Neural cell (in vitro differentiated cells): ENCODE data around the gene IFITM2. TPM values are rescaled to one million over a fixed set of nuclear protein-coding genes. Genes with fewer than 3 reads are reported as not detected.

Experiments used
- H2AFZ ChIP-seq: fragments of 200-600, 300-800 bp; sonication (generic), shearing (Covaris generic); 2 replicates; pipeline ENCODE4 v1.6.0; 2014; ENCODE audit warnings: low read depth, mild to moderate bottlenecking, antibody characterized with exemption, low read length, moderate library complexity
- H3F3A ChIP-seq: fragments of 200-600 bp; shearing (Covaris generic); 2 replicates; pipeline ENCODE4 v1.6.1; 2016; ENCODE audit warnings: mild to moderate bottlenecking, moderate library complexity, mixed read lengths, antibody characterized with exemption, low read length; ENCODE audit not compliant: insufficient read depth, poor library complexity, severe bottlenecking
- H3K27ac ChIP-seq: fragments of 200-600, 300-800 bp; sonication (generic), shearing (Covaris generic); 2 replicates; pipeline ENCODE4 v1.5.1; 2014; ENCODE audit warnings: mild to moderate bottlenecking, low read length, moderate library complexity
- H3K27me3 ChIP-seq: fragments of 300-800, 200-600 bp; sonication (generic), shearing (Covaris generic); 2 replicates; pipeline ENCODE4 v1.6.0; 2014; ENCODE audit warnings: mild to moderate bottlenecking, low read depth, low read length, moderate library complexity; ENCODE audit not compliant: insufficient read depth
- H3K36me3 ChIP-seq: fragments of 300-800, 200-600 bp; sonication (generic), shearing (Covaris generic); 2 replicates; pipeline ENCODE4 v1.5.1; 2014; ENCODE audit warnings: mild to moderate bottlenecking, antibody characterized with exemption, low read length, moderate library complexity; ENCODE audit not compliant: insufficient read depth
- H3K4me2 ChIP-seq: fragments of 300-800, 200-600 bp; sonication (generic), shearing (Covaris generic); 2 replicates; pipeline ENCODE4 v1.6.0; 2014; ENCODE audit warnings: mild to moderate bottlenecking, low read length
- H3K4me3 ChIP-seq: fragments of 300-800, 200-600 bp; sonication (generic), shearing (Covaris generic); 2 replicates; pipeline ENCODE4 v1.5.1; 2014; ENCODE audit warnings: mild to moderate bottlenecking, low read length, moderate library complexity
- H3K79me2 ChIP-seq: fragments of 200-600 bp; shearing (Covaris generic); replicated peaks from 2 replicates; pipeline ENCODE4 v1.6.0; 2014; ENCODE audit warnings: mild to moderate bottlenecking, low read length, moderate library complexity; ENCODE audit not compliant: insufficient read depth
- H3K9ac ChIP-seq: fragments of 300-800, 200-600 bp; sonication (generic), shearing (Covaris generic); 2 replicates; pipeline ENCODE4 v1.6.1; 2016; ENCODE audit warnings: mild to moderate bottlenecking, low read length, mixed read lengths
- H3K9me2 ChIP-seq: fragments of 200-600 bp; shearing (Covaris generic); 2 replicates; pipeline ENCODE4 v1.6.1; 2016; ENCODE audit warnings: mild to moderate bottlenecking, low read length, mixed read lengths; ENCODE audit not compliant: insufficient read depth
- H3K9me3 ChIP-seq: fragments of 200-600, 300-800 bp; sonication (generic), shearing (Covaris generic); 2 replicates; pipeline ENCODE4 v1.6.1; 2016; ENCODE audit warnings: mild to moderate bottlenecking, mixed run types, low read length, moderate library complexity, mixed read lengths
- H4K20me1 ChIP-seq: fragments of 200-600 bp; shearing (Covaris generic); 2 replicates; pipeline ENCODE4 v1.6.1; 2016; ENCODE audit warnings: mild to moderate bottlenecking, mixed run types; ENCODE audit not compliant: insufficient read depth
- CTCF ChIP-seq: fragments of 450-650 bp; IDR thresholded peaks from 2 replicates; pipeline ENCODE4 v1.5.1; 2014; ENCODE audit warnings: antibody characterized with exemption, mild to moderate bottlenecking, moderate library complexity; ENCODE audit not compliant: poor library complexity, severe bottlenecking
- EP300 ChIP-seq: fragments of 450-650 bp; conservative IDR thresholded peaks from 2 replicates; pipeline ENCODE4 v1.6.1; 2014; ENCODE audit warnings: antibody characterized with exemption, mild to moderate bottlenecking, moderate library complexity; ENCODE audit not compliant: poor library complexity, severe bottlenecking
- EZH2 ChIP-seq: fragments of 200-600, 300-800 bp; shearing (Covaris generic), sonication (generic); IDR thresholded peaks from 2 replicates; pipeline ENCODE4 v1.6.1; 2014; ENCODE audit warnings: antibody characterized with exemption, low read length, borderline replicate concordance, mild to moderate bottlenecking; ENCODE audit not compliant: insufficient read depth, poor library complexity, severe bottlenecking
- MXI1 ChIP-seq: fragments of 450-650 bp; conservative IDR thresholded peaks from 2 replicates; pipeline ENCODE4 v1.6.1; 2014; ENCODE audit warnings: antibody characterized with exemption, mild to moderate bottlenecking; ENCODE audit not compliant: poor library complexity, severe bottlenecking
- POLR2AphosphoS5 ChIP-seq: IDR thresholded peaks from 2 replicates; pipeline ENCODE4 v1.6.1; 2012
- RAD21 ChIP-seq: fragments of 450-650 bp; conservative IDR thresholded peaks from 2 replicates; pipeline ENCODE4 v1.6.1; 2014; ENCODE audit warnings: antibody characterized with exemption, mild to moderate bottlenecking, moderate library complexity
- REST ChIP-seq: IDR thresholded peaks from 2 replicates; pipeline ENCODE4 v1.6.1; 2012; ENCODE audit warnings: borderline replicate concordance
- SMC3 ChIP-seq: fragments of 450-650 bp; conservative IDR thresholded peaks from 2 replicates; pipeline ENCODE4 v1.6.1; 2014; ENCODE audit warnings: antibody characterized with exemption, mild to moderate bottlenecking, moderate library complexity; ENCODE audit not compliant: poor library complexity
- TAF1 ChIP-seq: IDR thresholded peaks from 2 replicates; pipeline ENCODE4 v1.6.1; 2012; ENCODE audit warnings: low read depth
- polyA plus RNA-seq: library from polyadenylated mRNA; depleted of rRNA; stranded (reverse); fragments of >200 nt; gene quantifications from 2 replicates; pipeline ENCODE4 v1.2.3, GENCODE V29; 2014
- small RNA-seq, 3 experiments: library from RNA; depleted of rRNA; stranded (forward); fragments of <200 nt; gene quantifications; one replicate each; pipeline ENCODE3, GENCODE V24; 2012

Gene IFITM2
- polyA plus RNA-seq, 1 donor from 2014 or later = not detected

DNA sequence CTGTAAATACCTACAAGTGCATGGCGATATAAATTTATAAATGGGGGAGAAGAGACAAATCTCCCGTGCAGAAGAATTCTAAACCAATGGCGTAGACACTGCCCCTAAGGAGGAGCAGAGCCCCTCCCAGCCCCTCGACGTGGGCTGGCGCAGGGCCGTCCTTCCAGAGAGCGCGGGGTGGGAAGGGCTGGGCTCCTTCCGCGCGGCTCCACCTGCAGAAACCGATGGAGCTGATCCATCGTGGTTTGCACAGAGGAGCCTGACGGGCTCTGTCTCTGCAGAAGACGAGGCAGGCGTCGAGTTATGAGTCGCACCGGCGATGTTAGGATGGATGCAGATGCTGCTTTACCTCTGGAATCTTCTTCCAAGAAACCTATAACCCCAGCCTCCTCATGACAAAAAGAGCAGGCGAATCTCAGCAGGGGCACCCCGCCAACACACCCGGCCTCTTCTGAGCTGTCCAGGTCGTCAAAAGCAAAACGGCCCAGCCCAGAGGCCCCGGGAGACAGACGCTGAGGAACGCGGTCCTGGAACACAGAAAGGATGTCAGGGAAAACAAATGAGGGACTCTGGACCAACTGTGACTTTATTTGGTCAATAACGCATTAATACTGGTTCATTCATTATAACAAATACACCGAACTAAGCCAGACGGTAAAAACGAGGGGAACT, 50.6 kb downstream of the IFITM2 start:
- no peak overlapping the region for H2AFZ ChIP-seq
- no peak overlapping the region for H3K9ac ChIP-seq
- H3F3A ChIP-seq = no peaks in the 10 kb centered on the region
- TF ChIP-seq RAD21 (no peak), TAF1 (no peak), EZH2 (no peak), SMC3 (no peak), POLR2AphosphoS5 (no peak), EP300 (no peak), REST (no peak), CTCF (no peak), MXI1 (no peak)
- no peak overlapping the region for H3K4me3 ChIP-seq
- H3K27ac ChIP-seq = no peak overlapping the region
- no peaks in the 10 kb centered on the region for H3K27me3 ChIP-seq
- no peaks in the 10 kb centered on the region for H3K36me3 ChIP-seq
- H3K9me3 ChIP-seq = no peaks in the 10 kb centered on the region
- no peaks in the 10 kb centered on the region for H3K79me2 ChIP-seq
- no peak overlapping the region for H3K4me2 ChIP-seq
- no peaks in the 10 kb centered on the region for H4K20me1 ChIP-seq
- no peaks in the 10 kb centered on the region for H3K9me2 ChIP-seq

Small RNA genes within 50 kb of the gene (small RNA-seq; reads per million reads assigned to genes)
- 0 reads per million in 3 experiments for gene AC136475.6

Other genes starting within 250 kb of the IFITM2 start
- not detected in 2 replicates for gene SCGB1C1, start 114.7 kb upstream of the IFITM2 start, polyA plus RNA-seq
- 6.7 and 7.6 TPM in 2 replicates for gene BET1L, start 100.4 kb upstream of the IFITM2 start, polyA plus RNA-seq
- gene RIC8A, start 100.1 kb upstream of the IFITM2 start, polyA plus RNA-seq = 128 and 152 TPM in 2 replicates
- 32.9 and 38.8 TPM in 2 replicates for gene SIRT3, start 71.5 kb upstream of the IFITM2 start, polyA plus RNA-seq
- gene PSMD13, start 70.8 kb upstream of the IFITM2 start, polyA plus RNA-seq = 174 and 183 TPM in 2 replicates
- not detected in 2 replicates for gene NLRP6, start 29.4 kb upstream of the IFITM2 start, polyA plus RNA-seq
- 2.1 and 6.0 TPM in 2 replicates for gene PGGHG, start 18.7 kb upstream of the IFITM2 start, polyA plus RNA-seq
- not detected in 2 replicates for gene IFITM5, start 8.3 kb upstream of the IFITM2 start, polyA plus RNA-seq
- 0.35 TPM in 1 of 2 replicates, not detected in the other for gene IFITM1, start 6.2 kb downstream of the IFITM2 start, polyA plus RNA-seq
- not detected in 2 replicates for gene IFITM3, start 13.0 kb downstream of the IFITM2 start, polyA plus RNA-seq
- 440 and 478 TPM in 2 replicates for gene B4GALNT4, start 61.7 kb downstream of the IFITM2 start, polyA plus RNA-seq
- gene PKP3, start 86.4 kb downstream of the IFITM2 start, polyA plus RNA-seq = not detected in 2 replicates
- gene SIGIRR, start 107.2 kb downstream of the IFITM2 start, polyA plus RNA-seq = 1.6 and 5.6 TPM in 2 replicates
- gene ANO9, start 134.2 kb downstream of the IFITM2 start, polyA plus RNA-seq = not detected in 2 replicates
- gene PTDSS2, start 142.5 kb downstream of the IFITM2 start, polyA plus RNA-seq = 39.1 and 54.3 TPM in 2 replicates
- gene RNH1, start 199.4 kb downstream of the IFITM2 start, polyA plus RNA-seq = 71.8 and 82.4 TPM in 2 replicates
- 119 and 120 TPM in 2 replicates for gene HRAS, start 227.8 kb downstream of the IFITM2 start, polyA plus RNA-seq
- 0.76 and 1.3 TPM in 2 replicates for gene LRRC56, start 229.7 kb downstream of the IFITM2 start, polyA plus RNA-seq